Thyroid gland (tissue), 4 donors: Measurements from ENCODE around the gene LUZP4.

Experiments used
- POLR2A ChIP-seq, 2 donors: fragments of 450-650 bp; IDR thresholded peaks; one replicate each; pipeline ENCODE4 v1.6.1; 2017; ENCODE audit warnings: antibody characterized with exemption in 2 of 2, mild to moderate bottlenecking in 2 of 2, moderate library complexity in 1 of 2
- TF ChIP-seq, protein P1 (sequence below), 6 experiments: fragments of 200-600 bp in 3 of 6; fragments of 450-650 bp in 3 of 6; sonication (generic) in 3 of 6; IDR thresholded peaks; one replicate each; pipeline ENCODE4 v1.5.1; 2016 to 2019; ENCODE audit warnings: antibody characterized with exemption in 6 of 6, mild to moderate bottlenecking in 2 of 6, inconsistent platforms in 1 of 6, moderate library complexity in 1 of 6

DNA sequence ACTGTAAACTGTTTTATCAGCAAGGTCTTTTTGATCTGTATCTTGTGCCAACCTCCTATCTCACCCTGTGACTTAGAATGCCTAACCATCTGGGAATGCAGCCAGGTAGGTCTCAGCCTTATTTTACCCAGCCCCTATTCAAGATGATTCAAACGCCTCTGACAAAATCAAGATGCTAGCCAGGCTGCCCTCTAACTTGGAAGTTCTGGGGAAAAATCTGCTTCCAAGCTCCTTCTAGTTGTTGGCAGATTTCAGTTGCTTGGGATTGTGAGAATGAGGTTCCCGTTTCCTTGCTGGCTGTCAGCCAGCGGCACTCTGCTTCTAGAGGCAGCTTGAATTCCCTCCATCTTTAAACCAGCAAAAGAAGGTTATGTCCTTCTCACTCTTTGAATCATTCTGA, 34.7 kb downstream of the LUZP4 start:
- TF ChIP-seq, protein P1, sequence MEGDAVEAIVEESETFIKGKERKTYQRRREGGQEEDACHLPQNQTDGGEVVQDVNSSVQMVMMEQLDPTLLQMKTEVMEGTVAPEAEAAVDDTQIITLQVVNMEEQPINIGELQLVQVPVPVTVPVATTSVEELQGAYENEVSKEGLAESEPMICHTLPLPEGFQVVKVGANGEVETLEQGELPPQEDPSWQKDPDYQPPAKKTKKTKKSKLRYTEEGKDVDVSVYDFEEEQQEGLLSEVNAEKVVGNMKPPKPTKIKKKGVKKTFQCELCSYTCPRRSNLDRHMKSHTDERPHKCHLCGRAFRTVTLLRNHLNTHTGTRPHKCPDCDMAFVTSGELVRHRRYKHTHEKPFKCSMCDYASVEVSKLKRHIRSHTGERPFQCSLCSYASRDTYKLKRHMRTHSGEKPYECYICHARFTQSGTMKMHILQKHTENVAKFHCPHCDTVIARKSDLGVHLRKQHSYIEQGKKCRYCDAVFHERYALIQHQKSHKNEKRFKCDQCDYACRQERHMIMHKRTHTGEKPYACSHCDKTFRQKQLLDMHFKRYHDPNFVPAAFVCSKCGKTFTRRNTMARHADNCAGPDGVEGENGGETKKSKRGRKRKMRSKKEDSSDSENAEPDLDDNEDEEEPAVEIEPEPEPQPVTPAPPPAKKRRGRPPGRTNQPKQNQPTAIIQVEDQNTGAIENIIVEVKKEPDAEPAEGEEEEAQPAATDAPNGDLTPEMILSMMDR (IDR thresholded peaks at IDR 0.05): no peak
- TF ChIP-seq POLR2A (IDR thresholded peaks at IDR 0.05): no peak
